ENCODE measurements around the gene TGIF2.
"Not testable (repeated sequence)": the region's sequence is repeated elsewhere in the genome, so short reads cannot be mapped to it uniquely, and the experiment has no call there.

Gene TGIF2

DNA sequence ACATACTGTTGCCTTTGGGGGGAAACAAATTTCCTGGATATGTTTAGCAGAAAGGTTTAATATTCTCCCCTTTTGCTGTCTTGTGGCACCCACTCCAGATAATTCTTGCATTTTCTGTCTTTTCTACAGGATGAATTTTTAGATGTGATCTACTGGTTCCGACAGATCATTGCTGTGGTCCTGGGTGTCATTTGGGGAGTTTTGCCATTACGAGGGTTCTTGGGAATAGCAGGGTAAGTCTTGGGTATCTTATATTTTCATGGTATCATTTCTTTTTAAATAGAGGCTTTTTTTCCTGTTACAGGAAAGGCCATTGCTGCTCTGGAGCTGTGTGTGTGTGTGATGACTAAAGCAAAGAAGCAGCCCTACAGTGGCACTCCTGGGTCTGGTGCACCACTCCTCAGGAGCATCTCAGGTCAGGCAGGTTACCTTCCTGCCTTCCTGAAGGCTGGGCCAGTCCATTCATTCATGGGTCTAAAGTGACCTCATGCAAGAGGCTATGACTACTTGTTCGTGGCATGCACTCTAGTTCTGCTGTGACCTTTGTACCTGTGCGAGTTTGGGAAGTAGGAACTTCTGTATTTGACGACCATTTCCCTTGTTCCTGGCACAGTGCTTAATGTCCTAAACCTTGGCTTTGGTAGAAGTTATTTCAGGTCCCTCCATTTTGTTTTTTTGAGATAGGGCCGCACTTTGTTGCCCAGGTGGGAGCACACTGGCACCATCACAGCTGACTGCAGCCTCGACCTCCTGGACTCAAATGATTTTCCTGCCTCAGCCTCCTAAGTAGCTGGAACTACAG, 34.4 kb downstream of the TGIF2 start:
- H3K36me3 Mint-ChIP-seq (ENCODE audit: low read depth) = peaks cover 54% of the 10 kb centered on the region
- peak overlapping the region; percentile 94 for H3K27ac Mint-ChIP-seq
- H3K4me1 Mint-ChIP-seq (ENCODE audit: low read depth) = peaks cover 21% of the 10 kb centered on the region
- H3K9me3 Mint-ChIP-seq = no peaks in the 10 kb centered on the region
- H3K4me3 Mint-ChIP-seq = peak overlapping the region; percentile 98
- no peaks in the 10 kb centered on the region for H3K27me3 Mint-ChIP-seq (ENCODE audit: low read depth)
- no peak for DNase-seq (ENCODE audit: low spot score)

DNA sequence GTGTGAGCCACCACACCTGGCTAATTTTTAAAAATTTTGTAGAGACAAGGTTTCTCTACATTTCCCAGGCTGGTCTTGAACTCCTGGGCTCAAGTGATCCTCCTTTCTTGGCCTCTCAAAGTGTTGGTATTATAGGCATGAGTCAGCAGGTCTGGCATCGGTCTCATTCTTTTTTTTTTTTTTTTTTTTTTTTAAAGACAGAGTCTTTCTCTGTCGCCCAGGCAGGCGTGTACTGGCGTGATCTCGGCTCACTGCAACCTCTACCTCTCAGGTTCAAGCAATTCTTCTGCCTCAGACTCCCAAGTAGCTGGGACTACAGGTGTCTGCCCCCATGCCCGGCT, 35.0 kb downstream of the TGIF2 start:
- peaks cover 22% of the 10 kb centered on the region for H3K4me1 Mint-ChIP-seq (ENCODE audit: low read depth)
- not testable (repeated sequence) for H3K4me3 Mint-ChIP-seq; H3K27ac Mint-ChIP-seq; DNase-seq (ENCODE audit: low spot score); H3K9me3 Mint-ChIP-seq; H3K27me3 Mint-ChIP-seq (ENCODE audit: low read depth)
- H3K36me3 Mint-ChIP-seq (ENCODE audit: low read depth) = peaks cover 60% of the 10 kb centered on the region

DNA sequence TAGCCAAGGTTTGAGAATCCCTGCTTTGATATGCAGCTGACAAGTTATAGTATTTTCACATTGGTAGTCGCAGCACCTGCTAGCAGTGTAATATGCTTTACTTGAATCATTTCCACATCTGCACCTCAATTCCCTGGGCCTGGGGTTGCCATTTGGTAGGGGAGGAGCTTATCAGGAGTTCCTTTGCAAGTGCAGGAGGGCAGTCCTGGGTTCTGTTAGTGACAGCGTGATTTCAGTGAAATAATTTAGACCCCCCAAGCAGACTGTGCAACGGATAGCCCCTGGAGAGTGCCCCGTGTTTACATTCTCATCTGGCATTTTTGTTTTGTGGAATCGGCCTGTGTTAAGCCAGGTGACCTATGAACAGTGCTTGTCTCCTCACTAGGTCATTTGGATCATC, 38.2 kb downstream of the TGIF2 start:
- Mint-ChIP-seq H3K4me1 (ENCODE audit: low read depth) (peaks cover 17% of the 10 kb centered on the region), H3K4me3 (no peak overlapping the region), H3K27me3 (ENCODE audit: low read depth) (no peaks in the 10 kb centered on the region), H3K27ac (no peak overlapping the region), H3K36me3 (ENCODE audit: low read depth) (peaks cover 80% of the 10 kb centered on the region), H3K9me3 (no peaks in the 10 kb centered on the region)
- DNase-seq (ENCODE audit: low spot score) = no peak

DNA sequence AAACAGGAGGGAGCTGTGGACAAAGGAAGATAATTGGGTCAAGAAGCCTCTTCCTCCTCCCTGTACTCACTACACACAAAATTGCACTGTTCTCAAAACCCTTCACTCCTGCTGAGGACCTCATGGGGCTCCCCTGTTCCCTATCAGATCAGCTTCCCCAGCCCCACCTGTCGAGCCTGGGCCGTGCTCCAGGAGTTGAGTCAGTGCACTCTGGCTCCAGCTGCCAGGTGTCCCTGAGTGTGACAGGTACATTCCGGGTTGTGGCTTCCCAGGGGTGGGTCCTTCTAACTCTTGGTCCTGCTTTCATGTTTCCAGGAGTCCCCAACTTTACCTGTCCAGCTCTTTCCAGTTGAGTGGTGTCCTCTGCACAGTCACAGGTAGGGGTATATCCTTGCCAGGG, 40.6 kb downstream of the TGIF2 start:
- Mint-ChIP-seq H3K36me3 (ENCODE audit: low read depth) (peaks cover 60% of the 10 kb centered on the region), H3K4me1 (ENCODE audit: low read depth) (peaks cover 5% of the 10 kb centered on the region), H3K4me3 (no peak overlapping the region), H3K9me3 (no peaks in the 10 kb centered on the region), H3K27me3 (ENCODE audit: low read depth) (no peaks in the 10 kb centered on the region), H3K27ac (no peak overlapping the region)
- DNase-seq (ENCODE audit: low spot score) = no peak

DNA sequence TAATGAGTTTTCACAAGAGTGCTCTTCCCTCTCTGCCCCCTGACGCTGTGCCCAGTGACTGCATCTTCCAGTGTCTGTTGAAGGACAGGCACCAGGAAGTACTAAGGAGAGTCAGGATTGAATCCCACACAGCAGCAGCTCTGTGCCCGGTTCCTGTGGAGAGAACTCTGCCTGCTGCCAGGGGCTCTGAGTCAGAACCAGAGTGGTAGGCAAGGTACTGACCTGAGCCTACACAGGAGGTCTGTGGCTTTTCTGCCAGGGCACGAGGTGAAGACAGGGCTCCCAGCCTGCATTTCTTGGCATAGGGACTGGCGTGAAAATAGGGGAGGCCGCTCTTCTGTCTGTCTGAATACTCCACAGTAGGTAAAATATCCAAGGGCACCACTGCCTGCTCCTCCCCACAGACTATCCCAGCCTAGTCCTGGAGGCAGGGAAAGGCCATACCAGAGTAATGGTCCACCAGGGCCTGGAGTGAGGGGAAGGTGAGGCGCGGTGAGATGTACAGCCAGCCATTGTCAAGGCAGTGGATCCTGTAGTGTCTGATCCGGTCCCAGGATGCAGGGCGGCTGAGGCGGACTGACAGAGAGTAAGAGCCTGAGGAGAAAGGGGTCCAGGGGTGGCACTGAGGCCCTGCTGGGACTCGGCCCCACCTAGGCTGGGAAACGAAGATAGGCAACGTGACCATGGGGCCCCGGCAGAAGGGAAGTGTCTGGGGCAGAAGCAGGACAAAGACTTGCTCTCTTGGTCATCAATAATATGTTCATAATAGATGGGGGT, 41.6 kb downstream of the TGIF2 start:
- DNase-seq (ENCODE audit: low spot score) = no peak
- Mint-ChIP-seq H3K27me3 (ENCODE audit: low read depth) (no peaks in the 10 kb centered on the region), H3K4me1 (ENCODE audit: low read depth) (peaks cover 5% of the 10 kb centered on the region), H3K9me3 (no peaks in the 10 kb centered on the region), H3K27ac (peak overlapping the region; percentile 49), H3K36me3 (ENCODE audit: low read depth) (peaks cover 52% of the 10 kb centered on the region), H3K4me3 (no peak overlapping the region)

DNA sequence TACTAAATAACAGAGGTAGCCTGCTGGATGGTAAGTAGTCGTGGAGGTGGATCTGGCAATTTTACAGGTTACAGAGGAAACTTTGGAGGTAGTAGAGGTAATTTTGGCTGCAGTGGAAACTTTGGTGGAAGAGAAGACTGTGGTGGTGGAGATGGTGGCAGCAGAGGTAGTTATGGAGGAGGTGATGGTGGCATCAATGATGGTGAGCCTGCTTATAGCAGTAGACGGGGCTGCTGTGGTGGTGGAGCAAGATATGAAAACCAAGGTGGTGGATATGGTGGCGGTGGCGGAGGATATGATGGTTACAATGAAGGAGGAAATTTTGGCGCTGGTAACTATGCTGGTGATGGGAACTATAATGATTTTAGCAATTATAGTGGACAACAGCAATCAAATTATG, 47.5 kb downstream of the TGIF2 start:
- H3K27me3 Mint-ChIP-seq (ENCODE audit: low read depth) = no peaks in the 10 kb centered on the region
- H3K4me1 Mint-ChIP-seq (ENCODE audit: low read depth) = peaks cover 13% of the 10 kb centered on the region

DNA sequence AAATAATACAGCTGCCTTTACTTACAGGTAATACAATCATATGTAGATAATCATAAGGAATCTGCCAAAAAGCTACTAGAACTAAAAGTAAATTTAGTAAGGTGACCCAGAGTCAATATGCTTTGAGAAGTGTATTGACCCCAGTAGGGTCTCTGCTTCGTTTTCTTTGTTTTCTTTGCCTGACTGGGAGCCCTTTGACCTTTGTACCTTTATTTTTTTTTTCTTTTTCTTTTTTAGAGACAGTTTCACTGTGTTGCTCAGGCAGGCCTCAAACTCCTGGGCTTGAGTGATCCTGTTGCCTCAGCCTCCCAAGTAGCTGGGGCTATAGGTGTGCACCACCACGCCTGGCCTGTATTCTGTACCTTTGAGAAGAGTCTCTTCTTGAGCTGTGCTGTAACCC, 50.0 kb downstream of the TGIF2 start:
- Mint-ChIP-seq H3K9me3 (no peaks in the 10 kb centered on the region), H3K36me3 (ENCODE audit: low read depth) (peaks cover 52% of the 10 kb centered on the region), H3K27ac (no peak overlapping the region), H3K27me3 (ENCODE audit: low read depth) (no peaks in the 10 kb centered on the region), H3K4me3 (no peak overlapping the region), H3K4me1 (ENCODE audit: low read depth) (peaks cover 18% of the 10 kb centered on the region)
- no peak for DNase-seq (ENCODE audit: low spot score)

More for the DNA sequence above, 47.5 kb downstream of the TGIF2 start:
- peaks cover 31% of the 10 kb centered on the region for H3K36me3 Mint-ChIP-seq (ENCODE audit: low read depth)
- no peak overlapping the region for H3K4me3 Mint-ChIP-seq
- H3K9me3 Mint-ChIP-seq = no peaks in the 10 kb centered on the region
- peak overlapping the region; percentile 18 for H3K27ac Mint-ChIP-seq
- DNase-seq (ENCODE audit: low spot score) = no peak

DNA sequence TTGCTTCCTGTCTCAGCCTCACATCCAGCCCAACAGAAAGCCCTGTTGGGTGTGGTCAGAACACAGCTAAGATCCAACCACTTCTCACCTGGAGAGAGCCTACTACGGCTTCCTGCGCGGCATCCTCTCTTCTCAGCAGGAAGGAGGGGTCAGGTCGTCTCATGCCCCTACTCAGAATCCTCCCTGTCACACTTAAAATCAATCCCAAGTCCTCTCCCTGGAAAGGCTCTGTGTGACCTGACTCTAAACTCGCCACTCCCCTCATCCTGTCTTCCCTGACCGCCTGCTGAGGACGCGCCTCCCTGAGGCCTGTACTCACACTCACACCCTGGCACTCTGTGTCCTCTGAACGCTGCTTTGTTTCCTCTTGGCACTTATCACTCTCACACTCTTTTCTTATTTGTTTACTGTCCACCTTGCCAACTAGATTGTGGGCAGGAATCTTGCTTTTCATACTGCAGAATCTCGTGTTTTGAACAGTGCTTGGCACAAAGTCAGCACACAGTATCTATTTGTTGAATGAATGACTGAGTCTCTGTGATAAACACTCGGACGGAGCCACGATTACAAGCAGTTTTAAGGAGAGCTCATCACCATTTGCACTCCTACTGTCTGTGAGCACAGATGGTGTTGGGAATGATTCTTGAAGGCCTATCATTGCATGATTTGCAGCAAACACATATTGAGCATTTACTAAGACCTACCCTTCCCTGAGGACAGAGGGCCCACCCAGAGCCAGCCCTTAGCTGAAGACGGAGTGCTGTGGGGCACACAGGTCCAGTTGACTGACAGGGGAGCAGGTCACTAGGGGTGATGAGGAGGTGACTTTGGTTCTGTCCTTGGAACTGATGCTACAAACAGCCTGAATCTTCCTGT, 50.9 kb downstream of the TGIF2 start:
- H3K36me3 Mint-ChIP-seq (ENCODE audit: low read depth) = peaks cover 55% of the 10 kb centered on the region
- no peak for DNase-seq (ENCODE audit: low spot score)
- no peaks in the 10 kb centered on the region for H3K27me3 Mint-ChIP-seq (ENCODE audit: low read depth)
- H3K4me3 Mint-ChIP-seq = no peak overlapping the region
- peaks cover 21% of the 10 kb centered on the region for H3K4me1 Mint-ChIP-seq (ENCODE audit: low read depth)
- peak overlapping the region; percentile 74 for H3K27ac Mint-ChIP-seq
- H3K9me3 Mint-ChIP-seq = no peaks in the 10 kb centered on the region

DNA sequence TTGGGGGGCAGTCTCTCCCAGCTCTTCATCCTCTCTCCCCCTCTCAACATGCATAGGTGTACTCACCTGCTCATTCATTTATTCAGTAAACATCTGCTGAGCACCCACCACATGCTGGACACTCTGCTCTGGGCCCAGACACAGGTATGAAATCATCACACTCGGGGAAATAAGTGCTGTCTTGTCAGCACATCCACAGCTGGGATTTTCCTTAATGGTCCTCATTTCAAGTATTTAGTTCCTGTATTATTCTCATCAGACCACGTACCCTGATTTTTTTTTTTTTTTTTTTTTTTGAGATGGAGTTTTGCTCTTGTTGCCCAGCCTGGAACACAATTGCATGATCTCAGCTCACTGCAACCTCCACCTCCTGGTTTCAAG, 51.5 kb downstream of the TGIF2 start:
- peak overlapping the region; percentile 4 for H3K27ac Mint-ChIP-seq
- H3K36me3 Mint-ChIP-seq (ENCODE audit: low read depth) = peaks cover 58% of the 10 kb centered on the region
- H3K4me3 Mint-ChIP-seq = no peak overlapping the region
- H3K9me3 Mint-ChIP-seq = no peaks in the 10 kb centered on the region
- DNase-seq (ENCODE audit: low spot score) = no peak
- H3K4me1 Mint-ChIP-seq (ENCODE audit: low read depth) = peaks cover 24% of the 10 kb centered on the region
- H3K27me3 Mint-ChIP-seq (ENCODE audit: low read depth) = no peaks in the 10 kb centered on the region

DNA sequence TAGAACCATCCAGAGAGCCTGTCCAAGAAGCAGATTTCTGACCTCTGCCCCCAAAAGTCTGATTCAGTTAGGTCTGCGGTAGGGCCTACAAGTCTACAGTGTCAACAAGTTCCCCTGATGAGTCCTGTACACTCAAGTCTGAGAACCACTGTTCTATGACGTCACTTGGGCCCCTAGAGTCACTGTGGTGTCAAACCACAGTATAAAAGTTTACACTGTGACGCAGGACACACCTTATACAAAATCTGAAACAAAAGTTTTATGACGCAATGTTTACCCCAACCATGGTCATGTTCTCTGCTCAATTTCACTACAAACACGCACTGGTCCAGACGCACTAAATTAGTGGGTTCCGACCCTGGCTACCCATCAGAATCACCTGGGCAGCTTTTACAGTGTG, 54.7 kb downstream of the TGIF2 start:
- H3K4me3 Mint-ChIP-seq = no peak overlapping the region
- H3K4me1 Mint-ChIP-seq (ENCODE audit: low read depth) = peaks cover 35% of the 10 kb centered on the region
- H3K9me3 Mint-ChIP-seq = no peaks in the 10 kb centered on the region
- no peaks in the 10 kb centered on the region for H3K27me3 Mint-ChIP-seq (ENCODE audit: low read depth)
- no peak overlapping the region for H3K27ac Mint-ChIP-seq
- H3K36me3 Mint-ChIP-seq (ENCODE audit: low read depth) = peaks cover 75% of the 10 kb centered on the region
- DNase-seq (ENCODE audit: low spot score) = no peak

DNA sequence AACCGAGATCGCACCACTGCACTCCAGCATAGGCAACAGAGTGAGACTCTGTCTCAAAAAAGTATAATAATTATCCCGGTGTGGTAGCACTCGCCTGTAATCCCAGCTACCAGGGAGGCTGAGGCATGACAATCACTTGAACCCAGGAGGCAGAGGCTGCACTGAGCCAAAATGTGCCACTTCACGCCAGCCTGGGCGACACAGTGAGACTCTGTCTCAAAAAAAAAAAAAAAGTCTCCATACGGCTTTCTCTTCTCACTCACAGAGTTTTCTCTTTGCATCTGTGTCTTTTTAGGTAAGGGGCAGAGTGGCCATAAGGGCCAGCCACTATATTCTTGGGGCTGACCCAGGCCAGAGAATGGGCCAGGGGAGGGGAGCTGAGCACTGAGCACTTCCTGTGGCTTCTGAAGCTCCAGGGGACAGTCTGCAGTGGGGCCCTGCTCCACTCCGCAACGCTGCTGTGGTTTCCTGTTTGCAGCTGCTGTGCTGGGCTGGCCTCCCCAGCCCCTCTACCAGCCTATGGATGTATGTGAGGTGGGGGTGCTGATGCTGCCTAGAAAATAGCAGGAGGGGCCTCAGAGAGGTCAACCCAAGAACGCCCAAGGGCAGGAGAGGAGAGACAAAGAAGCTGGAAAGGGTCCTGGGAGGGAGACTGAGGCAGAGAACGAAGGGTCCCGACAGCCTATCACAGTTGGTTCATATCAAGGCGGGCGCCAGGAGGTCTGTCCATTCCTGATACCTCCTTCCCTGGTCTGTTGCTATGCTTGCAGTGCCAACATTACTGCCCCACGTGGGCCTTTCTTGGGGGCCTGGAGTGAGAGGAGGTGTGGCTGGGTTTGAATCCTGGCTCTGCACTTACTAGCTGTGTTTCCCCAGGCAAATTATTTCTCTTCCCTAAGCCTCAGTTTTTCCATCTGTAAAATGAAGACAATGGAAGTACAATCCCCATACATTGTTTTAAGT, 56.6 kb downstream of the TGIF2 start:
- DNase-seq (ENCODE audit: low spot score) = peak; percentile 49
- Mint-ChIP-seq H3K4me3 (peak overlapping the region; percentile 73), H3K27me3 (ENCODE audit: low read depth) (no peaks in the 10 kb centered on the region), H3K9me3 (no peaks in the 10 kb centered on the region), H3K36me3 (ENCODE audit: low read depth) (peaks cover 65% of the 10 kb centered on the region), H3K4me1 (ENCODE audit: low read depth) (peaks cover 28% of the 10 kb centered on the region), H3K27ac (peak overlapping the region; percentile 94)

DNA sequence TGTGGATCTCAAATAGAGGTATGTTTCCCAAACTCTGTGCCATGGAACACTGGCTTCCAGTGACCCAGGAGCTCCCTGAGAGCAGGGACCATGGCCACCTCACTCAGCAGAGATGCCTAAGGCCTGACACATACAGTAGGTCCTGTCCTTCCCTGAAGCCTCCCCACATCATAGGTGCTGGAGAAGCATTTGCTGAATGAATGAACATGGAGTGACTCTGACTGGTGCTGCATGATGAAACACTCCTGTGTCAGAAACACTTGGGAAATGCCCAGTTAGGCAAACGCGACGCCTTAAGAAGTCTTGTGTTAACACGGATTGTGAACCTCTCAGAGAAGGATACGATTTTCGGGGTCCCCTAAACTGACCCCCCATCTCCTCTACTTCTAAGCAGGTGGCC, 58.2 kb downstream of the TGIF2 start:
- Mint-ChIP-seq H3K4me3 (no peak overlapping the region), H3K4me1 (ENCODE audit: low read depth) (peaks cover 28% of the 10 kb centered on the region), H3K36me3 (ENCODE audit: low read depth) (peaks cover 63% of the 10 kb centered on the region), H3K9me3 (no peaks in the 10 kb centered on the region), H3K27ac (peak overlapping the region; percentile 59), H3K27me3 (ENCODE audit: low read depth) (no peaks in the 10 kb centered on the region)
- DNase-seq (ENCODE audit: low spot score) = no peak

DNA sequence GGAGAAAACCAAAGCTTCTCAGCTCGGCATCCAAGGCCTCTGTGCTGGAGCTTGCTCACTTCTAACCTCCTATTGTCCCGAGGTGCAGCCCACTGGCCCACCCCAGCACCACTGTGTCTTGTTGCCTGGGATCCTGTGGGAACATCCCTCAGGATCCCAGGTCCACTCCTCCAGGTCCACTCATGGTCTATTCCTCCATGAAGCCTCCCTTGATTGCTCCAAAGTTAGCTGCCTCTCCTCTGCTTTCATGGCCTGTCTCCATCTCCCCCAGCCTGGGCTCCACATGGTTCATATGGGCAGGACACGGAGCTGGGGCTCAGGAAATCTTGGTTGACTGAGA, 58.7 kb downstream of the TGIF2 start:
- peaks cover 61% of the 10 kb centered on the region for H3K36me3 Mint-ChIP-seq (ENCODE audit: low read depth)
- H3K9me3 Mint-ChIP-seq = no peaks in the 10 kb centered on the region
- DNase-seq (ENCODE audit: low spot score) = no peak
- peaks cover 27% of the 10 kb centered on the region for H3K4me1 Mint-ChIP-seq (ENCODE audit: low read depth)
- H3K4me3 Mint-ChIP-seq = no peak overlapping the region
- no peaks in the 10 kb centered on the region for H3K27me3 Mint-ChIP-seq (ENCODE audit: low read depth)
- peak overlapping the region; percentile 59 for H3K27ac Mint-ChIP-seq
